GM19324 (cell line): ENCODE results near the gene FGFR3.

Experiments used
- ATAC-seq: cut with Tn5 transposase; IDR thresholded peaks from one replicate; pipeline ENCODE4 v1.9.1; 2021; ENCODE audit warnings: mild to moderate bottlenecking, moderate library complexity; ENCODE audit not compliant: unreplicated experiment, low FRiP score

The FGFR3 gene

DNA sequence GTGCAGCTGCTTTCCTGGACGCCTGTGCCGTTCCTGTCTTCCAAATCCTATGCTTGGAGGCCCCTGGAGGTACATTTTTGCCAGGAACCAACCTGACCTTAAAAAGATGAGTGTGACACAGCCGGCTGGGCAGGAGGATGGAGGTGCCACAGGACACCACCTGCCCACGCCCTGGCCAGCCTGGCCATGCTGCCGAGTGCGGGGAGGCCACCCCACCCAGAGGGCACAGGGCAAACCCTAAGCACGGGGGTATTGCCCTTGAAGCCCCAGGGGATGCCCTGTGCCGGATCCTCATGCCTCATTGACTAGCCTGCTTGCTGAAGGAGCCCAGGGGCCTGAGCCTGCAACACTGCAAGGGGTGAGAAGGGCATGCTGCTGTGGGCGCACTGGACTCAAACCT, 20.1 kb downstream of the FGFR3 start:
- no peak for ATAC-seq

DNA sequence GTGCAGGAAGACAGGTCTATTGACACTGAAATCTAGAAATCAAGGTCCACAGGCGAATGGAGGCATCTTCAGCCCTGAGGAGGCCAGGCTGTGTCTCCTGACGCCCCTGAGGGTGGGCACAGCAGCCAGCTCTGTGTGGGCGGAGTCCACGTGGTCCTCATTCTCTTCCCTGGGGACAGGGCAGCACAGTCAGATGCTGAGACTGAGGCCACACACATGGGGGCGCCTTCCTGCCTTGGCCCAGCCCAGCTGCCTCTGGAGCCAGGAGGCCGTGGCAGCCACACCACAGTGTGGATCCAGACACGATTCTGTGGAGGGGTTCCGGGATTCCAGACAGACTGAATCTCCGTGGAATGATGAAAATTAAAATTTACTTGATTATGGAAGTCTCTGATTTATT, 20.8 kb downstream of the FGFR3 start:
- ATAC-seq, result no peak

DNA sequence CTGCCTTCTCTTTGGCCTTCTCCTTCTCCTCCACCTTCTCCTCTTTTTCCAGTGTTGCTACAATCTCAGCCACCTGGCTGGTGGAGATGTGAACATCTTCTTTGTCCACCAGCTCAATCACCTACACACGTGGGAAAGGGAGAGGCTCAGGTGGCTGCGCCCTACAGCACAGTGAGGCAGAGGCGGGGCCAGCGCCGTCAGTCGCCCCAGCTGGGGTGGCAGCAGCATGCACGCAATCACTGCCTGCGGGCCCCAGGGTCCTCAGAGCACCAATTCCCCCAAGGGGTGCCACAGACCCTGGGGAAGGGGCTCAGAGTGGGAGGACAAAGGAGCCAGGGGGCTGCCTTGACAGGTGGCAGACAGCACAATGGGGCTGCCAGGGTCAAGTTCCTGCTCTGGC, 21.4 kb downstream of the FGFR3 start:
- no peak for ATAC-seq

DNA sequence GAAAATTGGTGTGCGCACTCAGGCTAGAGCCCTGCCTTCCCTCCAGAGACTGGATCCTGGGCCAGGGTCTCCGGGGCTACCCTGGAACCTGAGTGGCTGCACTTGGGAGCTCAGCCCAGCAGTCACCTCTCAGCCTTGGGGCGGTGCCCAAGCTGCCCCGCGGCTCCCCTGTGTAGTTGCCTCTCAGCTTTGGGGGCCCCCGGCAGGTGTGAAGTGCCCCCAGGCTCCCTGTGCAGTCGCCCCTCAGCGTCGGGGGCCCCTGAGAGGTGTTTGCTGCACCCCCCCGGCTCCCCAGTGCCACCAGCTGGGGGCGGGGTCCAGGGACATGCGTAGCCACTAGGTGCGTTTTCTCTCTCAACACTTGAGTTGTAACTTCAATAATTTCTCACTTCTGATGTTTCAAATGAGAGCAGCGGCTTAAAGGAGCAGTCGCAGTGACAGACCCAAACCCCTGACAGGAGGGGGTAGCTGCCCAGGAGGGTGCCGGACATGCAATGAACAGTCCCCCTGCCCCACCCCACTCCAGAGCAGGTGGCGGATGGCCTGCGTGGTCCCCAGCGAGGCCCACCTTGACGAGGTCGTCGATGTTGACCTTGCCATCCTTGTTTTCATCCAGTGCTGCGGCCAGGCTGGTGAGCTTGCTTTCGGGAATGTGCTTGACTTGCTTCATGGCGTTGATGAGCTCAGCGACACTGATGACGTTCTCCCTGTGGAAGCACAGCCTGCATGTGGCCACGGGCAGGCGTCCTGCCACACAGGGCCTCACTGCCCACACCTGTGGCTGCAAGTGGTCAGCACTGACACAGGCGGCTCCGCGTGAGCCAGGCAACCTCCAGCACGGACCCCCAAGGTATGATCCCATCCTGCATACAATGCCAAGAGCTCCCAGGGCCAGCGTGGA, 22.3 kb downstream of the FGFR3 start:
- no peak for ATAC-seq

DNA sequence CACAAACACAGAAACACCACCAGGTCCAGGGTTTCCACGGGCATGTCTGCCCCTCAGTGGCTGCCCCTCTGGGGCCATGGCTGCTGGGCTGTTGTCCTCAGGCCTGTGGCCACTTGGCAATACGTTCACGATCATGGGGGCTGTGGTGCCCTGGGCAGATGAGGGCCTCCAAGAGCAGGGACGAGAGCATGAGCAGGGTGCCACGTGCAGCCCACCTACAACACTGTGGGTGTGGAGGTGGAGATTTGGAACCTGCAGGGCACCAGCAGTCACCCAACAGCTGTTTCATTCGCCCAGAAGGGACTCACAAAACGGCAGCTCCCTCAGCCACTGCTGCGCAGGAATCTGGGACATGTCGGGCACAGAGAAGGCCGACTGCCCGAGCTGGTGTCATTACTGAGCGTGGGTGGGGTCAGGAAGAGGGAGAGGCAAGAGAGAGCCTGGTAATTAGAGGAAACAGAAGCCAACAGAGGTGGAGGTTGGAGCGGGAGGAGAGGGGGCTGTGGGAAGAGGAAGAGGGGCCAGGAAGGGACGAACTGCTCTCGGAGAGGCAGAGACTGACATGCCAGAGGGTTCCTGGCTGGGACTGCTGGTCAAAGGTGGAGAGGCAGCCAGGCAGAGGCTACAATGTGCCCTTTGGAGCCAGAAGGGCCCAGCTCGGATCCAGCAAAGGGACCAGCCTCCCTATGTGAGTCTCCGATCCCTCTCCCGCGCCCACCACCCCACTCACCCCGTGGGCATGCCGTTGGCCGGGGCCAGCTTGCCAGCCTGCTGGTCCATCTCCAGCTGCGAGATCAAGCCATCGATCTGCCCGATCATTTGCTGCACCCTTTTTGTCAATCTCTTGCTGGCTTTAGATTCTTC, 23.1 kb downstream of the FGFR3 start:
- ATAC-seq, result no peak

DNA sequence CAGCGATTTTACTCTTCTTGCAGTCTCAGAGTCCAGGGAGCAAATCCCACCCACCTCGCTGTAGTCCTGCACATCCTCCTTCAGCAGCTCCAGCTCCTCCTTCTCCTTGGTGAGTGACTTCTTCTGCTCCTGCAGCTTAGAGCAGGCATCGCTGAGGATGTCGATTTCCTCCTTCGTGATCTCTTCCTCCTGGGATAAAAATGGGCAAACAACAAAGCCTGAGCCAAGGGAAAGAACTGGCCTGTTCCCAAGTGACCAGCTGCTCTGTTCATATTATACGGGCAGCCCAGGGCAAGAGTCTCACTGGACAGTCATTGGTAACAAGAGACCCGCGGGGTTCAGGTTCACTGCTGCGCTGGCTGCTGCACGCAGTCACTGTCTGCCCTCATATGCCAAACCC, 26.2 kb downstream of the FGFR3 start:
- ATAC-seq, result no peak

DNA sequence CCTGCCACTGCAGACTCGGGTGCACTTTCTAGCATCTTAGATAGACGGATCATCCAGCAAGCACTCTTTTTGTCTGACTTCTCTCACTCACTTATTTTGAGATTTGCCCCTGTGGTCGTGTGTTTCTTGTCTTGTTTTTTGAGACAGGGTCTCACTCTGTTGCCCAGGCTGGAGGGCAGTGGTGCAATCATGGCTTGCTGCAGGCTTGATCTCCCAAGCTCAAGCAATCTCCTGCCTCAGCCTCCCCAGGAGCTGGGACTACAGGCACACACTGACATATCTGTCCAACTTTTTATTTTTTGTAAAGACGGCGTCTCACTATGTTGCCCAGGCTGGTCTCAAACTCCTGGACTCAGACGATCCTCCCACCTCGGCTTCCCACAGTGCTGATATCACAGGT, 26.7 kb downstream of the FGFR3 start:
- no peak for ATAC-seq

DNA sequence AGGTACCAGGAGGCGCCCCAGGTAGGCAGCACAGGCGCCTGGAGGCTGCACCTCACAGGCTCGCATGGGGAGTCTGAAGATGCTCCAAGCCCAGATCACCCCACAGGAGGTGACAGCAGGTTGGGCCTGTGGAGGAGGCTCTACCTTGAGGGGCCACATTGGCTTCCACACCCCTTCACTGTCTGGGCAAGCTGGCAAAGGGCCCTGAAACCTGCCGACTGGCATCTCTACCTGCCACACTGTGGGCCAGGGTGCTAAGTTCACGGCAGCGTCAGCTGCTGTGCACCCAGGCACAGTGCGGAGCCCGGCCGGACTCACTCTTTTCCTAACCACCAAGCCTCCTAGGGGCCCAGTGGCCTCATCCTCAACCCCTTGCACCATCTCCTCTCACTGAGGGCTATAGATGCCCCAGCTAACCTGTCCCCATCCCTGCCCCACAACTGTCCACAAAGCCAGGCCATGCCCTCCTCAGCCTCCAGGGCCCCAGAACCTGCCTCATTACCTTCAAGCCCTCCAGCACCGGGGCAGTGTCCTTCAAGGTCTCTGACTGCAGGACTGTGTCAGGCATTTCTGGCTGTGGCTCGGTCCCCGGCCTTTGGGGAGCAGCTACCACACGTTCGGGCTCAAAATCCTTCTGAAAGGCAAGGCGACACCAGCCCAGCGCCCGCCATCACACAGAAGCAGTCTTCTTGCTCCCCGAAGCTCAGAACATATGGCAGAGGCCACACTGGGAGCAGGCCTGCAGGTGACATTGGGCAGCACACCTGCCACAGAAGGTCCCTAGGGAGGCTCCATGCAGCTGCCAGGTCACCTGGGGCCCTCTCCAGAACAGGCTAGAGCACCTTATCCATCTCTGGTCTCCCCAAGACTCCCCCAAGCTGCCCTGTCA, 28.8 kb downstream of the FGFR3 start:
- no peak for ATAC-seq

DNA sequence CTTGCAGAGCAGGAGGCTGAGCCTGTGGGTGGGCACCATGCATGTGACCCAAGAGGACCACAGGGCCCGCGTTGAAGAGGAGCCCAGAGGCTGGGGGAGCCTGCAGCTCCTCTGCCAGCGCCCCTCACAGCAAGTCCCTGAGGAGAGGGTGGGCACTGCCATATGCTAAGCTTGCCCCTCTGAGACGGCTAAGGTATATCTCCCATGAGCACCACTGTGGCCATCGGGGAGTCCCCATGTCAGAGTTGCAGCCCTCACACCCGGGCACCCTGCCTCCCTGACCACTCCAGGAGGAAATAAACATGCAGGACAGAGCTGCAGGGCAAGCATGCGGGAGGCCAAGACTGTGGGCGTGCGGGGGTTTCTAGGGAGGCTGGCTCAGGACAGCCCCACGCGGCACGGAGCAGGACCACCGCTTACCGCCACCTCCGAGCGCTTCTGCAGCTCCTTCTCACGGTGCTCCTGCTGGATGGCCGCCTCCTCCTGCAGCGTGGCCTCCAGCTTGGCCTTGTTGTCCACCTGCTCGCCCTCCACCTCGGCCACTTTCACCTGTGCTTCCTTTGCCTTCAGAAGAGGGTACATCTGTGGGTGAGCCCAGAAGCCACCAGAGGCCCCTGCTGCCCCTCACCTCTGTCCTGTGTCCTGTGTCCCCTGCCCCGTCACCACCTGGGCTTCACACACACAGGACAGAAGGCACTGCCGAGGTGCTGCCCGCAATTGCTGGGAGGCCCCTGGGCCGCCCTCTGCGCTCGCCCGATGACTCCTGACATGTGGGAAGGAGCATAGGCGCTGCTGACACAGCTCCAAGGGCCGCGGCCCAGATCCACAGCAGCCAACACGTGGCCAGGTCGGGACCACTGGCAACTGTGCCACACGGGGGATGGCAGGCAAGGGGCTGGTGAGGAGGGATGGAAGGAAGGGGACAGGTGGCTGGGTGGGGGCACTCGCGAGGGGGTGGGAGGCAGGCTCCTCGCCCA, 29.8 kb downstream of the FGFR3 start:
- ATAC-seq, result no peak

DNA sequence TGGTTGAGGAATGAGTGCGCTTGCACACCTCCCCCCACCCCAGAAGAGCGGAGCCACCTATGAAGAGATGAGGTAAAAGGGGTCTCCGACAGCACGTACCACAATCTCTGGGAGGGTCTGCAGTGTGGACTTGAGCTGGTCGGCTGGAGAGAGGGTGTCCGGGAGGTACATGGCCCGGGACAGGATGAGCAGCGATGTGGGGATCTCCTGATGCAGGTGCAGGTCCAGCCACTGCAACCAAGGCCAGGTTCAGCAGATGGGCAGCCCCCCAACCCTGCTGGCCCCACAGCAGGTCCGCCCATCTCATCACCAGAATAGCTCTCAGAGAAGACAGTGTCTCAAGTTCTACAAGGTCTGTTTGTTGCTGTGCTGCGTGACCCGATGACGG, 30.4 kb downstream of the FGFR3 start:
- no peak for ATAC-seq

DNA sequence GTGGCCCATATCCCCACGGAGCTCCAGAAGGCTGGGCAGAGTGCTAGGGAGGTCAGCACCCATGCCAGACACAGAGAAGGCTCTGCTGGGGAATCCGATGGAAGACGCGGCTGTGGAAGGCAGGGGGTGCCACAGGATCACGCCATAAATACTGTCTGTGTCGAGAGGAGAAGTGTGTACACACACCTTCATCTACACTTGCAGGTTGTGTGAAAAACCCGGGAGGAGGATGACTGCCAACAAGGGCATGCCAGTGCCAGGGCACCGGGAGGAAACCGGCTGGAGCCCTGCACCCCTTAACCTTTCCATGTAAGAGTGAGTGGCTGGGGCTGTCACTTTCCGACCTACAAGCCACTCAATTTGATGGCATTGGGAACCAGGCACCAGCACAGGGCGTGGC, 31.7 kb downstream of the FGFR3 start:
- ATAC-seq, result no peak

DNA sequence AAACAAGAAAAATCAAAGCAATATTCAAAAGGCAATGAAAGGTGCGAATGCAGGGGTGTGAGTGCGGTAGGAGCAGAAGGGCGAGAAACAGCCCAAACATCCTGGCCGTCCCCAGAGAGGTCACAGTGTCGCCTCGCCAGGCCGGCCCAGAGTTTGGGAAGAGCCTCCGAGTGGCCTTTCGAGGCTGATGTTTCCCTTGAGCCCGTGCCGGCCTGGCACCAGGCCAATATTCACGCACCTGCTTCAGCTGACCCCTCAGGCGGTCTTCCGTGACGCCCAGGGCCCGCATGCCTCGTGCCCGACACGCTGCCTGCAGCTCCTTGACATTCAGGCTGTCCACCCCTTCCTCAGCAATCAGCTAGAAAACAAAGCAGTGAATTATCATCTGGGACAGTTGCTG, 32.2 kb downstream of the FGFR3 start:
- ATAC-seq, result no peak

DNA sequence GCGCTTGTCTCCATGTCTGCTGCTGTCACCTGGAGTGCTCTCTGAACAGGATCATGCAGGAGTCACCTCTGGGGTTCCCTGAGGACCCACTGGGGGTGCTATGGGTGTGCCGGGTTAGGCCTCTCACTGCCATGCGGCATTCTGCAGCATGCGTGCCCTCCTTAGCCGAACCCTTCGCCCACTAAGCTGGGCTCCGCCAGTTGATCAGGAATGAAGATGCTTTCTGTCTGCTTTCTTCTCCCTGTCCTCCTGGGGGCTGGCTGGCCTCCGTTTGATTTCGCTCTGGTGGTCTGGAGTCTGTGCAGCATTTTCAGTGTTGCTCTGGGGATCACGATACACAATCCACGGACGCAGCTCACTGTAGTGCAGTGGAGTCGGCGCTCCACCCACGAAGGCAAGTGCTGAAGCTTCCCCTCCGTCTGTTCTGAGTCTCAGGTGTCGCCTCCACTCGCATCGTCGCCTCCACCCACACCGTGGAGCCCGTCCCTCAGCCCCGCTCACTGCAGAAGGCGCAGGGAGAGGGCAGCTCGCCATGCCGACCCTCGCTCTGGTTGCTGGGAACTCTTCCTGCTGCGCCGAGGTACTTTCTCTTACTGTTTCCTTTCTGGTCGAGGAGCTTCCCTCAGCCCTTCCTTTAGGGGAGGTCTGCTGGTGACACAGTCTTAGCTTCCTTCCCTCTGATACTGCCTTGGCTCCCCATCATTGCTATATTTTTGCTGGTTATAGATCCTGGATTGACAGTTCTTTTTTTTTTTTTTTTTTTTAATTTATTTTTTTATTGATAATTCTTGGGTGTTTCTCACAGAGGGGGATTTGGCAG, 33.6 kb downstream of the FGFR3 start:
- ATAC-seq, result no peak

DNA sequence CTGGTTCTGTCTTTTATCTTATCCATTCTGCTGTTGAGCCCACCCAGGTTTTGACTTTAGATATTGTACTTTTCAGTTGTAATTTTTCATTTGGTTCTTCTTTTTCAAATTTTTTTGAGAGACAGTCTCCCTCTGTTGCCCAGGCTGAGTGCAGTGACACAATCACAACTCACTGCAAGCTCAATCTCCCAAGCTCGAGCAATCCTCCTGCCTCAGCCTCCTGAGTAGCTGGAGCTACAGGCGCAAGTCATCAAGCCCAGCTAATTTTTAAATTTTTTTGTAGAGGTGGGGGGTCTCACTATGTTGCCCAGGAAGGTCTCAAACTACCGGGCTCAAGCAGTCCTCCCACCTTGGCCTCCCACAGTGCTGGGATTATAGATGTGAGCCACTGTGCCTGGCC, 37.1 kb downstream of the FGFR3 start:
- no peak for ATAC-seq

DNA sequence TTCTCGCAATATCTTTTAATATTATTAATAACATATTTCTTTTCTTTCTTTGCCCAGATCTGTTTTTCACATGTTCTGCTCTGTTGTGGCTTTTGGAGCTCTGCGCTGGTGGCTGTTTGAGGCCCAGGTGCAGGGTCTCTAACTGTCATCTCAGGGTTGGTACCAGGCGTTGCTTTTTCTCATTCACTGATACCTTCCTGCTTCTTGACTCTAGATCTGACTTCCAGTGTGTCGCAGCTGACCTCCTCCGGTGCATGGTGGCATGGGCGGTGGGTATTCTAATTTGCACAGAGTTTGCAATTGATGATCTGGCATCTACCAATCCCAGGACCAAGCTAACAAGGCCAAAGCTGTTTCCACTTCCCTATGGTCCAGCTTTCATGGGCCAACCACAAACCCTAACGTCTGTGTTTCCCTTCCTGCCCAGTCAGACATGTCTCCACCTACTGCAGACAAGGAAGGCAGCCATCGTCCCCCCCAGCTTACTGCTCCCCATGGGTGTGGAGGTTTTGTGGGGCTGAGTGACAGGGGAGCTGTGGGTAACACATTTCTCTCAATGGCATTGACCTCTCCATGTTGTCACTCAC, 37.6 kb downstream of the FGFR3 start:
- ATAC-seq, result no peak

DNA sequence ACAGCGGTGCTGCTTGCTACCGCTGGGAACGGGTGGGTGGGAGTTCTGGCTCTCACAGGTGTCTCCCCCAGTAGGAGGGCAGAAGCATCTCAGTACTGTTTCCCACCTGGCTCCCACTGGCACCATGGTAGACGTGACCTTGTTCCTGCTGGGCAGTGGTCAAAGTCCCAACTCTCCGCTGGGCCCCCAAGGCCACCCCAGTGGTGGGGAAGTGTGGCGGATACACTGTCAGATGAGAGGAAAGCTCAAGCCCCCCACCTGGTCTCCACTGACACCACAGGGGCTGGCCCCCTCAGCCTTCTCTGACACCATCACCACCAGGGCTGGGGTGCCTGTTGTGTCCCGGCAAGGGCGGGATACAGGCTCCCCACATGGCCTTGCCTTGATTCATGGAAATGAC, 38.2 kb downstream of the FGFR3 start:
- no peak for ATAC-seq

DNA sequence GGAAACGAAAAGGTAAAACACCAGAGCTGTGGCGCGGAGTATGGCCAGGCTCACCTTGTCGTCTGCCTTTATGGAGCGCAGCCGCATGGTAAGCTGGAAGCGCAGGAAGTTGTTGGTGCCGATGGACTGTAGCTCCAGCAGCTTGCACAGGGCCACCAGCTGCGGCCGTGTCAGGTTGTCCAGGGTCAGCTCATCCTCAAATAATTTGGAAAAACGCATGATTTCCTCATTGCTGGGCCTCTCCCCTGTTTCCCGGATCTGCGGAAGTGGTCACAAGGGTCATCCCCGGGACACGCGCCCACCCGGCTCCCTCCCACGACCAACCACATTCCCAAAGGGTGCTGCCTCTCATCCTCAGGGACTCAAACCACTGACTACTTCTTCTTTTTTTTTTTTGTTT, 39.6 kb downstream of the FGFR3 start:
- no peak for ATAC-seq

DNA sequence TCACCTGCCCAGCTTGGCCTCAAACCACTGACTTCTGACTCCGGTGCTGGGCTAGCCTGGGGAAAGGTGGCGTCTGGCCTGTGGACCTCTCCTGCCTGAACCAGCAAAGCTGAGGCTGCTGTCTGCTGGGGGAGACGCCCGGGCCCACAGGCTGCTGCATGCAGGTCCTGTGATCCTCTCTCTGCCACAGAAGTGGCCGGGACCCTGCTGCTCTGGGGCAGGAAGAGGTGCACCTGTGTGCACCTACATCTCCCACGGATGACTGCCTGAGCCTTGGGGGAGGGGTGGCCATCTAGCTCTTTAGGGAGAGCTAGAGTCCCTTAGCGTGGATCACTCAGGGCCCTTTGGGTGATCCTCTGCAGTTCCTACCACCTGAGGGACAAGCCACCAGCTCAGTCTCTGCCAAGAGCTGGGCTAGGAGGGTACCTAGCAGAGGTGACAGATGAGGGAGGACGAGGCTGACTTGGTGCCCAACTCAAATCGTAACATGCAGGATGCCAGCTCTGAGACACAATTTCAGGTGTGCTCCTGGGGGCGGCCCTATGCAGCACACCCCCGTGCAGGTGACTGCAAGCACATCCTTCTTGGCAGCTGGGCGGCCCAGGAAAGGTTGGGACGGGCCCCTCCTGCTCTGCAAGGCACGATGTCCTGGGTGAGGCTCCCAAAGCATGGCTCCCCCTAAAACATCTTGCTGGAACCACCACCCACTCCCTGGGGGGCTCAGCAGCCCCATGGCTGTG, 40.4 kb downstream of the FGFR3 start:
- no peak for ATAC-seq
